ENCODE measurements around the gene KIF6. TPM values are rescaled to one million over a fixed set of nuclear protein-coding genes. Genes with fewer than 3 reads are reported as not detected.
A peak's percentile ranks its signal among the peaks of the same experiment; 100 is the strongest.

Gene KIF6
- total RNA-seq, result not detected

- peak; percentile 99 for ATAC-seq
- no peaks in the 10 kb centered on the region for H3K36me3 Mint-ChIP-seq (ENCODE audit: low read depth)
- POLR2A ChIA-PET, result no interaction called here
- peak within 1 kb of the TSS; percentile 90 for H3K4me3 Mint-ChIP-seq
- peaks cover 6% of the 10 kb centered on the region for H3K4me1 Mint-ChIP-seq (ENCODE audit: low read depth)
- peak within 1 kb of the TSS; percentile 75 for H3K27ac Mint-ChIP-seq
- no peaks in the 10 kb centered on the region for H3K9me3 Mint-ChIP-seq (ENCODE audit: insufficient read depth)
- peak; percentile 87 for DNase-seq
- peaks cover 11% of the 10 kb centered on the region for H3K27me3 Mint-ChIP-seq (ENCODE audit: low read depth)
- CTCF ChIA-PET, result no interaction called here
These were observed at the start of gene KIF6 for GRCh38 chr6:39724787-39725631. TSS of gene KIF6 (minus strand) at chr6:39725408. CDS start at chr6:39725310, 98 bp downstream.

GRCh38 chr6:39773782-39774181 lies 48.6 kb upstream of the KIF6 start:
- ChIA-PET CTCF (no interaction called here), POLR2A (no interaction called here)
- no peaks in the 10 kb centered on the region for H3K4me1 Mint-ChIP-seq (ENCODE audit: low read depth)
- no peaks in the 10 kb centered on the region for H3K9me3 Mint-ChIP-seq (ENCODE audit: insufficient read depth)
- no peaks in the 10 kb centered on the region for H3K27me3 Mint-ChIP-seq (ENCODE audit: low read depth)
- ATAC-seq (no peak), DNase-seq (no peak)
- H3K4me3 Mint-ChIP-seq, result no peak overlapping the region
- no peaks in the 10 kb centered on the region for H3K36me3 Mint-ChIP-seq (ENCODE audit: low read depth)
- no peak overlapping the region for H3K27ac Mint-ChIP-seq

- no peak for ATAC-seq
- no peaks in the 10 kb centered on the region for H3K36me3 Mint-ChIP-seq (ENCODE audit: low read depth)
- POLR2A ChIA-PET, result no interaction called here
- no peaks in the 10 kb centered on the region for H3K4me1 Mint-ChIP-seq (ENCODE audit: low read depth)
- H3K27ac Mint-ChIP-seq, result no peak overlapping the region
- no peak for DNase-seq
- H3K9me3 Mint-ChIP-seq (ENCODE audit: insufficient read depth), result no peaks in the 10 kb centered on the region
- CTCF ChIA-PET, result no interaction called here
- H3K4me3 Mint-ChIP-seq, result no peak overlapping the region
- H3K27me3 Mint-ChIP-seq (ENCODE audit: low read depth), result no peaks in the 10 kb centered on the region
These were observed 47.5 kb upstream of the KIF6 start for GRCh38 chr6:39772559-39773273.

- CTCF ChIA-PET, result no interaction called here
- H3K27ac Mint-ChIP-seq, result no peak overlapping the region
- no peaks in the 10 kb centered on the region for H3K4me1 Mint-ChIP-seq (ENCODE audit: low read depth)
- no peaks in the 10 kb centered on the region for H3K36me3 Mint-ChIP-seq (ENCODE audit: low read depth)
- POLR2A ChIA-PET, result no interaction called here
- no peak for DNase-seq
- no peak for ATAC-seq
- no peak overlapping the region for H3K4me3 Mint-ChIP-seq
- no peaks in the 10 kb centered on the region for H3K27me3 Mint-ChIP-seq (ENCODE audit: low read depth)
- H3K9me3 Mint-ChIP-seq (ENCODE audit: insufficient read depth), result no peaks in the 10 kb centered on the region
These were observed 45.2 kb upstream of the KIF6 start for GRCh38 chr6:39770446-39770845.

- no peak for DNase-seq
- Mint-ChIP-seq H3K36me3 (ENCODE audit: low read depth) (no peaks in the 10 kb centered on the region), H3K27ac (no peak overlapping the region), H3K27me3 (ENCODE audit: low read depth) (no peaks in the 10 kb centered on the region), H3K4me1 (ENCODE audit: low read depth) (no peaks in the 10 kb centered on the region), H3K4me3 (no peak overlapping the region), H3K9me3 (ENCODE audit: insufficient read depth) (no peaks in the 10 kb centered on the region)
- ChIA-PET POLR2A (no interaction called here), CTCF (no interaction called here)
- ATAC-seq, result no peak
These were observed 43.8 kb upstream of the KIF6 start for GRCh38 chr6:39769012-39769411.

- Mint-ChIP-seq H3K4me1 (ENCODE audit: low read depth) (no peaks in the 10 kb centered on the region), H3K9me3 (ENCODE audit: insufficient read depth) (no peaks in the 10 kb centered on the region)
- POLR2A ChIA-PET, result no interaction called here
These were observed 40.4 kb upstream of the KIF6 start for GRCh38 chr6:39765508-39766065.

GRCh38 chr6:39760226-39760952 lies 35.2 kb upstream of the KIF6 start:
- H3K4me1 Mint-ChIP-seq (ENCODE audit: low read depth), result no peaks in the 10 kb centered on the region
- POLR2A ChIA-PET, result no interaction called here
- H3K27me3 Mint-ChIP-seq (ENCODE audit: low read depth), result peaks cover 6% of the 10 kb centered on the region
- ATAC-seq (no peak), DNase-seq (no peak)
- no peak overlapping the region for H3K27ac Mint-ChIP-seq
- CTCF ChIA-PET, result no interaction called here
- H3K9me3 Mint-ChIP-seq (ENCODE audit: insufficient read depth), result no peaks in the 10 kb centered on the region
- no peak overlapping the region for H3K4me3 Mint-ChIP-seq
- H3K36me3 Mint-ChIP-seq (ENCODE audit: low read depth), result no peaks in the 10 kb centered on the region

More at GRCh38 chr6:39765508-39766065, 40.4 kb upstream of the KIF6 start:
- ATAC-seq (no peak), DNase-seq (no peak)
- Mint-ChIP-seq H3K27me3 (ENCODE audit: low read depth) (no peaks in the 10 kb centered on the region), H3K36me3 (ENCODE audit: low read depth) (no peaks in the 10 kb centered on the region), H3K4me3 (no peak overlapping the region), H3K27ac (no peak overlapping the region)
- CTCF ChIA-PET, result no interaction called here

GRCh38 chr6:39758905-39759605 lies 33.8 kb upstream of the KIF6 start:
- Mint-ChIP-seq H3K4me3 (no peak overlapping the region), H3K27me3 (ENCODE audit: low read depth) (peaks cover 12% of the 10 kb centered on the region), H3K36me3 (ENCODE audit: low read depth) (no peaks in the 10 kb centered on the region), H3K4me1 (ENCODE audit: low read depth) (no peaks in the 10 kb centered on the region), H3K27ac (no peak overlapping the region), H3K9me3 (ENCODE audit: insufficient read depth) (no peaks in the 10 kb centered on the region)
- ATAC-seq (no peak), DNase-seq (no peak)
- ChIA-PET CTCF (interaction anchor here (0.7 kb wide), 1 partner anchor 84 kb away, joined by 3 read pairs; no protein-coding TSS in a partner anchor), POLR2A (no interaction called here)

- H3K4me3 Mint-ChIP-seq, result no peak overlapping the region
- POLR2A ChIA-PET, result no interaction called here
- DNase-seq (no peak), ATAC-seq (no peak)
- no peaks in the 10 kb centered on the region for H3K4me1 Mint-ChIP-seq (ENCODE audit: low read depth)
- H3K9me3 Mint-ChIP-seq (ENCODE audit: insufficient read depth), result no peaks in the 10 kb centered on the region
- H3K27ac Mint-ChIP-seq, result no peak overlapping the region
- no peaks in the 10 kb centered on the region for H3K36me3 Mint-ChIP-seq (ENCODE audit: low read depth)
- CTCF ChIA-PET, result no interaction called here
- H3K27me3 Mint-ChIP-seq (ENCODE audit: low read depth), result peaks cover 12% of the 10 kb centered on the region
These were observed 31.4 kb upstream of the KIF6 start for GRCh38 chr6:39756582-39756981.

- no peak overlapping the region for H3K27ac Mint-ChIP-seq
- H3K36me3 Mint-ChIP-seq (ENCODE audit: low read depth), result no peaks in the 10 kb centered on the region
- no peaks in the 10 kb centered on the region for H3K9me3 Mint-ChIP-seq (ENCODE audit: insufficient read depth)
- CTCF ChIA-PET, result no interaction called here
- no peak overlapping the region for H3K4me3 Mint-ChIP-seq
- ATAC-seq (no peak), DNase-seq (no peak)
- no peaks in the 10 kb centered on the region for H3K4me1 Mint-ChIP-seq (ENCODE audit: low read depth)
- peaks cover 12% of the 10 kb centered on the region for H3K27me3 Mint-ChIP-seq (ENCODE audit: low read depth)
- POLR2A ChIA-PET, result no interaction called here
These were observed 30.0 kb upstream of the KIF6 start for GRCh38 chr6:39755231-39755630.

- POLR2A ChIA-PET, result no interaction called here
- H3K36me3 Mint-ChIP-seq (ENCODE audit: low read depth), result no peaks in the 10 kb centered on the region
- H3K4me3 Mint-ChIP-seq, result no peak overlapping the region
- peaks cover 12% of the 10 kb centered on the region for H3K27me3 Mint-ChIP-seq (ENCODE audit: low read depth)
- no peaks in the 10 kb centered on the region for H3K4me1 Mint-ChIP-seq (ENCODE audit: low read depth)
- no peak for ATAC-seq
- no peaks in the 10 kb centered on the region for H3K9me3 Mint-ChIP-seq (ENCODE audit: insufficient read depth)
- DNase-seq, result no peak
- CTCF ChIA-PET, result no interaction called here
- H3K27ac Mint-ChIP-seq, result no peak overlapping the region
These were observed 29.4 kb upstream of the KIF6 start for GRCh38 chr6:39754514-39755115.

Measured in activated CD8-positive, alpha-beta T cell treated with anti-CD3 and anti-CD28 coated beads, Interleukin-2, amount 10 ng/mL, durations not matched to agents 7 days and 5 days (primary cell).